ENCODE measurements around the gene IQSEC1.
A peak's percentile ranks its signal among the peaks of the same experiment; 100 is the strongest.

Gene IQSEC1

GRCh38 chr3:13042715-13043271 is 30.4 kb downstream of the IQSEC1 start:
- Histone ChIP-seq H3K27me3 (replicated peaks in 2 of 5; ENCODE audit: control insufficient read depth in 4 of 5, insufficient read depth in 5 of 5, low read length in 4 of 5) (no peaks in the 10 kb centered on the region), H3K9me3 (ENCODE audit: control extremely low read depth in 1 of 5, control insufficient read depth in 4 of 5, insufficient read depth in 2 of 5, low read depth in 1 of 5, low read length in 4 of 5) (no peaks in the 10 kb centered on the region), H3K4me1 (ENCODE audit: control extremely low read depth in 1 of 4, control insufficient read depth in 4 of 4, insufficient read depth in 4 of 4, low read length in 3 of 4) (peaks cover 0 to 35% (median 29%) of the 10 kb centered on the region in 4 experiments), H3K4me3 (ENCODE audit: control insufficient read depth in 1 of 7, extremely low read depth in 1 of 7, insufficient read depth in 4 of 7, low read depth in 2 of 7, low read length in 6 of 7) (no peak overlapping the region), H3K27ac (ENCODE audit: insufficient read depth in 1 of 2, low read depth in 1 of 2, low read length in 2 of 2, poor library complexity in 1 of 2, severe bottlenecking in 2 of 2) (no peak overlapping the region), H3K36me3 (ENCODE audit: control insufficient read depth in 4 of 4, insufficient read depth in 4 of 4, low read length in 3 of 4) (no peaks in the 10 kb centered on the region)
- 90% methylated on average over 20 of the region's 20 CpGs for WGBS (ENCODE audit: insufficient coverage)
- POLR2A ChIA-PET = interaction anchor here (0.6 kb wide), 1 partner anchor 78 kb away, joined by 3 read pairs; no protein-coding TSS in a partner anchor
- DNase-seq = peak in 2 of 3 donors; percentile 58 to 69
- CTCF ChIA-PET = interaction anchor here (0.8 kb wide), 1 partner anchor 11 kb away, joined by 3 read pairs; no protein-coding TSS in a partner anchor

- H3K4me3 ChIP-seq (ENCODE audit: control insufficient read depth in 1 of 7, extremely low read depth in 1 of 7, insufficient read depth in 4 of 7, low read depth in 2 of 7, low read length in 6 of 7) = no peak overlapping the region
- peaks cover 0 to 35% (median 29%) of the 10 kb centered on the region in 4 experiments for H3K4me1 ChIP-seq (ENCODE audit: control extremely low read depth in 1 of 4, control insufficient read depth in 4 of 4, insufficient read depth in 4 of 4, low read length in 3 of 4)
- H3K9me3 ChIP-seq (ENCODE audit: control extremely low read depth in 1 of 5, control insufficient read depth in 4 of 5, insufficient read depth in 2 of 5, low read depth in 1 of 5, low read length in 4 of 5) = no peaks in the 10 kb centered on the region
- ChIA-PET CTCF (no interaction called here), POLR2A (no interaction called here)
- 94% methylated on average over 25 of the region's 25 CpGs for WGBS (ENCODE audit: insufficient coverage)
- no peaks in the 10 kb centered on the region for H3K27me3 ChIP-seq (replicated peaks in 2 of 5; ENCODE audit: control insufficient read depth in 4 of 5, insufficient read depth in 5 of 5, low read length in 4 of 5)
- no peaks in the 10 kb centered on the region for H3K36me3 ChIP-seq (ENCODE audit: control insufficient read depth in 4 of 4, insufficient read depth in 4 of 4, low read length in 3 of 4)
- no peak overlapping the region for H3K27ac ChIP-seq (ENCODE audit: insufficient read depth in 1 of 2, low read depth in 1 of 2, low read length in 2 of 2, poor library complexity in 1 of 2, severe bottlenecking in 2 of 2)
- DNase-seq = no peak
Measured at GRCh38 chr3:13042127-13042701, 31.0 kb downstream of the IQSEC1 start.

GRCh38 chr3:13041113-13041776 is 32.0 kb downstream of the IQSEC1 start:
- ChIA-PET CTCF (no interaction called here), POLR2A (no interaction called here)
- no peak overlapping the region for H3K27ac ChIP-seq (ENCODE audit: insufficient read depth in 1 of 2, low read depth in 1 of 2, low read length in 2 of 2, poor library complexity in 1 of 2, severe bottlenecking in 2 of 2)
- no peak overlapping the region for H3K4me3 ChIP-seq (ENCODE audit: control insufficient read depth in 1 of 7, extremely low read depth in 1 of 7, insufficient read depth in 4 of 7, low read depth in 2 of 7, low read length in 6 of 7)
- H3K9me3 ChIP-seq (ENCODE audit: control extremely low read depth in 1 of 5, control insufficient read depth in 4 of 5, insufficient read depth in 2 of 5, low read depth in 1 of 5, low read length in 4 of 5) = no peaks in the 10 kb centered on the region
- H3K27me3 ChIP-seq (replicated peaks in 2 of 5; ENCODE audit: control insufficient read depth in 4 of 5, insufficient read depth in 5 of 5, low read length in 4 of 5) = no peaks in the 10 kb centered on the region
- peaks cover 0 to 28% (median 24%) of the 10 kb centered on the region in 4 experiments for H3K4me1 ChIP-seq (ENCODE audit: control extremely low read depth in 1 of 4, control insufficient read depth in 4 of 4, insufficient read depth in 4 of 4, low read length in 3 of 4)
- WGBS (ENCODE audit: insufficient coverage) = 59% methylated on average over 25 of the region's 26 CpGs
- peak in 2 of 3 donors; percentile 65 to 71 for DNase-seq
- H3K36me3 ChIP-seq (ENCODE audit: control insufficient read depth in 4 of 4, insufficient read depth in 4 of 4, low read length in 3 of 4) = no peaks in the 10 kb centered on the region

GRCh38 chr3:13040361-13041074 is 32.7 kb downstream of the IQSEC1 start:
- Histone ChIP-seq H3K9me3 (ENCODE audit: control extremely low read depth in 1 of 5, control insufficient read depth in 4 of 5, insufficient read depth in 2 of 5, low read depth in 1 of 5, low read length in 4 of 5) (no peaks in the 10 kb centered on the region), H3K27ac (ENCODE audit: insufficient read depth in 1 of 2, low read depth in 1 of 2, low read length in 2 of 2, poor library complexity in 1 of 2, severe bottlenecking in 2 of 2) (no peak overlapping the region), H3K4me3 (ENCODE audit: control insufficient read depth in 1 of 7, extremely low read depth in 1 of 7, insufficient read depth in 4 of 7, low read depth in 2 of 7, low read length in 6 of 7) (no peak overlapping the region), H3K4me1 (ENCODE audit: control extremely low read depth in 1 of 4, control insufficient read depth in 4 of 4, insufficient read depth in 4 of 4, low read length in 3 of 4) (peaks cover 0 to 21% (median 20%) of the 10 kb centered on the region in 4 experiments), H3K36me3 (ENCODE audit: control insufficient read depth in 4 of 4, insufficient read depth in 4 of 4, low read length in 3 of 4) (no peaks in the 10 kb centered on the region), H3K27me3 (replicated peaks in 2 of 5; ENCODE audit: control insufficient read depth in 4 of 5, insufficient read depth in 5 of 5, low read length in 4 of 5) (no peaks in the 10 kb centered on the region)
- WGBS (ENCODE audit: insufficient coverage) = 66% methylated on average over 12 of the region's 12 CpGs
- peak in 2 of 3 donors; percentile 58 to 64 for DNase-seq
- ChIA-PET POLR2A (no interaction called here), CTCF (interaction anchor here (1.9 kb wide), 1 partner anchor 10 kb away, joined by 4 read pairs; no protein-coding TSS in a partner anchor)

GRCh38 chr3:13039213-13039896 is 33.9 kb downstream of the IQSEC1 start:
- Histone ChIP-seq H3K27me3 (replicated peaks in 2 of 5; ENCODE audit: control insufficient read depth in 4 of 5, insufficient read depth in 5 of 5, low read length in 4 of 5) (no peaks in the 10 kb centered on the region), H3K4me1 (ENCODE audit: control extremely low read depth in 1 of 4, control insufficient read depth in 4 of 4, insufficient read depth in 4 of 4, low read length in 3 of 4) (peaks cover 0 to 20% (median 14%) of the 10 kb centered on the region in 4 experiments), H3K36me3 (ENCODE audit: control insufficient read depth in 4 of 4, insufficient read depth in 4 of 4, low read length in 3 of 4) (no peaks in the 10 kb centered on the region), H3K9me3 (ENCODE audit: control extremely low read depth in 1 of 5, control insufficient read depth in 4 of 5, insufficient read depth in 2 of 5, low read depth in 1 of 5, low read length in 4 of 5) (no peaks in the 10 kb centered on the region), H3K27ac (ENCODE audit: insufficient read depth in 1 of 2, low read depth in 1 of 2, low read length in 2 of 2, poor library complexity in 1 of 2, severe bottlenecking in 2 of 2) (no peak overlapping the region), H3K4me3 (ENCODE audit: control insufficient read depth in 1 of 7, extremely low read depth in 1 of 7, insufficient read depth in 4 of 7, low read depth in 2 of 7, low read length in 6 of 7) (no peak overlapping the region)
- ChIA-PET CTCF (interaction anchor here (0.6 to 1.9 kb wide), 5 partner anchors 9 to 454 kb away, joined by 3 to 5 read pairs (median 3); no protein-coding TSS in a partner anchor), POLR2A (no interaction called here)
- WGBS (ENCODE audit: insufficient coverage) = 77% methylated on average over 6 of the region's 14 CpGs
- DNase-seq = no peak

GRCh38 chr3:13037458-13038117 is 35.6 kb downstream of the IQSEC1 start:
- POLR2A ChIA-PET = no interaction called here
- no peaks in the 10 kb centered on the region for H3K9me3 ChIP-seq (ENCODE audit: control extremely low read depth in 1 of 5, control insufficient read depth in 4 of 5, insufficient read depth in 2 of 5, low read depth in 1 of 5, low read length in 4 of 5)
- no peak for DNase-seq
- 78% methylated on average over 2 of the region's 8 CpGs for WGBS (ENCODE audit: insufficient coverage)
- CTCF ChIA-PET = interaction anchor here (1.3 kb wide), 1 partner anchor 22 kb away, joined by 3 read pairs; no protein-coding TSS in a partner anchor
- peaks cover 0 to 20% (median 14%) of the 10 kb centered on the region in 4 experiments for H3K4me1 ChIP-seq (ENCODE audit: control extremely low read depth in 1 of 4, control insufficient read depth in 4 of 4, insufficient read depth in 4 of 4, low read length in 3 of 4)
- H3K36me3 ChIP-seq (ENCODE audit: control insufficient read depth in 4 of 4, insufficient read depth in 4 of 4, low read length in 3 of 4) = no peaks in the 10 kb centered on the region
- no peaks in the 10 kb centered on the region for H3K27me3 ChIP-seq (replicated peaks in 2 of 5; ENCODE audit: control insufficient read depth in 4 of 5, insufficient read depth in 5 of 5, low read length in 4 of 5)
- H3K4me3 ChIP-seq (ENCODE audit: control insufficient read depth in 1 of 7, extremely low read depth in 1 of 7, insufficient read depth in 4 of 7, low read depth in 2 of 7, low read length in 6 of 7) = no peak overlapping the region
- no peak overlapping the region for H3K27ac ChIP-seq (ENCODE audit: insufficient read depth in 1 of 2, low read depth in 1 of 2, low read length in 2 of 2, poor library complexity in 1 of 2, severe bottlenecking in 2 of 2)
